ENCODE results near the gene FAM186B.

FAM186B gene

DNA sequence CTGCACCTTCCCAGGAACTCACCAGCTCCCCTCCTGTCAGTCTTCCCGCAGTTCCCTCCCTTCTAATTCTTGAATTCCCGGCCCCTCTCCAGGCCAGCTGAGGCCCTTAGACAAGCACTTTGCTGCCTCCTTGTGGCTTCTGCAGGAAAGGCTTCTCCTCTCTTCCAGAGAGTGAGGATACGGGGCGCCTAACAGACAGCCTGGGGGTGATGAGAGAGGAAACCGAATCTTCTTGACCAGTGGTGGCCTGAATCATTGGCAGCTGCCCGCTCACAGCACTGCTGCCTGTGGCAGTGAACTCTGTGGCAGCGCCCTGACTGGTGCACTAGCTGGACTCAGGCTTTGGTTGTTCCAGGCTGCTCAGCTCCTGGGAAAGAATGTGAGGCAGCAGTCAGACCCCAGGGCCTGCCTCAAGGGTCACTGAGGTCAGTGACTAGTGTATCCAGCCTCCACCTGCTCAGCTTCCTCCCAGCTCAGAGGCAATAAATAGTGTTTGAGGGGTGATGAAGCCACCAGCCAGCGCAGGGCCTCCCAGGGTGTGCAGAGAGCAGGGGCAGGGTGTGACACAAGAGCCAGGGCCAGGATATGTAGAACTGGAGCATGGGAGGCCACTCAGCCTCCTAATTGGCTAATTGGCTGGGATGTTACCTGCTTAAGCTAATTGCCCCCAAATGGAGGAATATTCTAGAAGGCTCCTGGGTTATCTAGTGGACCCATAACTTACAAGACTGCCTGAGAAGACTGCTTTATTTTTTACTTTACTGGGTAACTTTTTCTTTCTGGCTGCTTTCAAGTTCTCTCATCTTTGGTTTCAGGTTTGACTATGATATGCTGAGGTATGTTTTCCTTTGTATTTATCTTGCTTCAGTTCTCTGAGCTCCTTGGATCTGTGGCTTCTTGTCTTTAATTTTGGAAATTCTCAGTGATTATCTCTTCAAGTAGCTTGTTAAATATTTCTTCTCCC lies 24.6 kb downstream of the FAM186B start:
- H3K27ac ChIP-seq = no peak overlapping the region
- no peak for DNase-seq (ENCODE audit: low read depth, low spot score)

DNA sequence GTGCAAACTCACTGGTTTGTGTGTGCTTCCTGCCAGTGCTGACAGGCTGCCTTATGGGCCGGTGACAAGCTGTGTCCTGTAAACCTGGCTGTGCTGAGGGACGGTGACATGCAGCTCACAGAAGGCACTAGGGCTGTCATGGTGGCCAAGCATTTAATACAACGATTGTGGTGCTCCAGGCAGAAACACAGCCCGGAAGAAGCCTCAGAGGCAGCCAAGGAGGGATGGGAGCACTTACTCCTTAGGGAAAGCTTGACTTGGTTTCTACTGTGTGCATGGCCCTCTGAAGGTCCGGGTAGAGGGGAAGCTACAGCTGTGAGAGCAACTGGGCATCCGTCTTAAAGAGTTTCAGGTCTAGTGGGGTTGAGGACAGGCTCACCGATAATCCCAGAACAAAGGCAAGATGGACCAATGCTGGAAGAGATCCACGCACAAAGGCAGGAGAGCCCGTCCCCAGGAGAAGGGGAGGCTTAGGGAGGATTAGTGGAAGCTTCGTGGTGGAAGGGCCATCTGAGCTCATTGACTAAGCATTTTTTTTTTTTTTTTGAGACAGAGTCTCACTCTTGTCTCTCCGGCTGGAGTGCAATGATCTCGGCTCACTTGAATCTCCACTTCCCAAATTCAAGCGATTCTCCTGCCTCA lies 26.8 kb downstream of the FAM186B start:
- no peak for DNase-seq (ENCODE audit: low read depth, low spot score)
- no peak overlapping the region for H3K27ac ChIP-seq

DNA sequence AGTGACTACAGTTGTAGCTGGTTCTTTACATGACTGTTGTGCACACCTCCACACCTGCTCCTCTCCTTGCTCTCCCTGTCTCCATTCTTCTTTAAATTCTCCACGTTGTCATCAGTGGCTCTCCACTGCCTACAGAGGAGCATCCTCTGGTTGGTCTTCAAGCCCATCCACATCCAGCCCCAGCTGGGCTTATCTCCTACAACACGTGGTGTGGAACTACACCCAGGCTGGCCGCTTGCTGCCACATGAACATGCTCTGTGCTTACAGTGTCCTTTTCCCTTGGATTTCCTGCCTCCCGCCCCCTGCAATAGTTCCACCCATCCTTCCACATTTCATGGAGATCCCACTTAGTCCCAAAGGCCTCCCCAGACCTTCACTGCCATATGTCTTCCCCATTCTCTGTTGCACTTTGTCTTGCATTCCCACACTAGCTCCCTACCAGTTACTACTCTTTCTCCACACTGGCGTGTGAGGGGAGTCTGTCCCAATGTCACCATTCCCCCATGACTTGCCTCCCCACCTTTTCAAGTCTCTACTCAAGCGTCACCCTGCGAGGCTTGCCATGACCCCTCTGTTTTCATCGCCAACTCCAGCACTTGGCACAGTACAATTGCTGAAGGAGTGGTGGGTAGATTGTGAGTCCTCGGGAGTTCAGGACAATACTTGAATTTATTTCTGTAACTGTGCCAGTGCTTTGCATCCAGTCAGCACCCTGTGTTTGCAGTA lies 27.7 kb downstream of the FAM186B start:
- no peak overlapping the region for H3K27ac ChIP-seq
- DNase-seq (ENCODE audit: low read depth, low spot score) = no peak

DNA sequence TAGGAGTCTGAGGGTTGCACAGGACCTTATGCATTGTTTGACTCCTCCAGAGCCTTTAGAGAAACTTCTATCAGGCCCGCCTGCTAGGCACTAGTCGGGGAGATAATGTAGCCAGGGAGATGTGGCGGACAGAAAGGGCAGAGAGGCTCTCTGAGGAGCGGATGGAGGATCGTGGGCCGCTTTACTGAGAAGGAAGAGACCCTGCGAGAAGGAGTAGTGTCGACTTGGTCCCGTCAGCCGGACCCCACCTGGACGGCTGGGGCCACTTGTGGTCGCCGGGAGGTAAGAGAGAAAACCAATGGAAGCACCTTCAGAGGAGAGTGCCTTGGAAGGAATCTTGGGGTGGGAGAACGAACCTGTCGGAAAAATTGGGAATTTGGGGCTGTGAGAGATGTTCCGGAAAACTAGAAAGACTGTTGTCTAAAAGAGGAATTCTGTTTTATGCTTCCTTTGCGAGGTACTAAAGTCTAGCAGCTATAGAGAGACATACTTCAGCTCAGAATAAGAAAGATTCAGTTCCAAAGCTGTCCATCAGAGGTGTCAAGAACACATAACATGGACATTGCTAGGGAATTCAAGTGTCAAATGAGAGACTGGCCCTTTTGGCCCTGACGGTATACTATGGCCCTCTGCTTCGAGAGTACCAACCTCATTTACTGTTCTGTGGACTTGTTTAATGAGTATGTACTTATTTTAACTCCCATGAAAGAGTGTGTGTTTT lies 36.8 kb downstream of the FAM186B start:
- no peak for DNase-seq (ENCODE audit: low read depth, low spot score)
- peak overlapping the region; percentile 83 for H3K27ac ChIP-seq

- peak; percentile 57 for DNase-seq (ENCODE audit: low read depth, low spot score)
- H3K27ac ChIP-seq = peak within 1 kb of the TSS; percentile 83
Observed at GRCh38 chr12:49567611-49568441, 37.6 kb downstream of the FAM186B start, which contains the start of gene MCRS1. Gene MCRS1, minus strand, starts transcription at chr12:49568142. Its CDS starts 1,411 bp downstream, at chr12:49566731.

DNA sequence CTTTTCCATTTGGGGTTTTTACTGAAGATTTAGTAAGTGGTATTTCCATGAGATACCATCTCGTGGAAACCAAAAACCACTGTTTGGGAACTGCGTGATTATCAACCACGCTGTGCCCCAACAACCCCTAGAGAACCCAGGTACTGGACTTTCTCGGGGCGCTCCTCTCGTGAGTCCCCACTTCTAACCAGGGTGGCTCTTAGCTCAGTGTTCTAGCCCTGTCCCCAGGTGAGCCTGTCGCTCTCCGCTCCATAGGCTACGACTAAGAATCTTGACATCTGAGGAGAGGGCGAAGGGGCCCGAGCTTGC lies 38.2 kb downstream of the FAM186B start:
- no peak for DNase-seq (ENCODE audit: low read depth, low spot score)
- H3K27ac ChIP-seq = peak overlapping the region; percentile 83

GRCh38 chr12:49566361-49566760 lies 39.1 kb downstream of the FAM186B start:
- DNase-seq (ENCODE audit: low read depth, low spot score) = no peak

GRCh38 chr12:49565406-49566265 lies 39.8 kb downstream of the FAM186B start:
- H3K27ac ChIP-seq = no peak overlapping the region
- no peak for DNase-seq (ENCODE audit: low read depth, low spot score)

More at GRCh38 chr12:49566361-49566760, 39.1 kb downstream of the FAM186B start:
- no peak overlapping the region for H3K27ac ChIP-seq

DNA sequence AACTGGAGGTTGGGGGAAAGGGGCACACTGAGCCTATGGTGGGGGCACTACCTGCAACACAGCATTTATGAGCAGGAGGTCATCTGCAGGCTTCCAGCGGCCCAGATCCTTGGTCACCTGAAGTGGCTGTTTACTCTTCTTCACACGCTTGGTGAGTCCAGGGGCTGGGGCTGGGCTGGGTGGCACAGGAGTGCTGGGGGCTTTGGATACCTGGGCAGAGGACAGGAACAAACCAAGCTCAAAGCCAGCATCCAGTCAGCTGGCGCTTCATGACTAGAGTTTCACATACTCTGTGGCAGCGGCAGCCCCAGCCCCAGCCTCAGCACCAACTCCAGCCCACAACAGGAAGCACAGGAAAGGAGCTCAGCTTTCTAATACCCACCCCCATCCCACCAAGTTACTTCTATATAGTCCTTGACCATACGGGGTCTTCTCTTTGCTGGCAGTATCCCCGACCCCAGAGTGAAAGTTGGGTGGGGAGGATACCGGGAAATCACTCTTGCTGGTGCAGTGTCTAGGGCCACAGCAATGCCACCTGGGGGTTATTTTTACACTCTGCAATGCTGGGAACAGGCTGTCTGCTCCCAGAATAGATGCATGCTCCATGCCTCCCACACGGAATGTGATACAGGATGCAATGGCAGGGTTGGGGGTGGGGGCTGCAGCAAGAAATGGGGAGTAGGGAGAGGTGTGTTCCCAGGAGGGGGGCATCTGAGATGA lies 40.6 kb downstream of the FAM186B start:
- DNase-seq (ENCODE audit: low read depth, low spot score) = no peak

DNA sequence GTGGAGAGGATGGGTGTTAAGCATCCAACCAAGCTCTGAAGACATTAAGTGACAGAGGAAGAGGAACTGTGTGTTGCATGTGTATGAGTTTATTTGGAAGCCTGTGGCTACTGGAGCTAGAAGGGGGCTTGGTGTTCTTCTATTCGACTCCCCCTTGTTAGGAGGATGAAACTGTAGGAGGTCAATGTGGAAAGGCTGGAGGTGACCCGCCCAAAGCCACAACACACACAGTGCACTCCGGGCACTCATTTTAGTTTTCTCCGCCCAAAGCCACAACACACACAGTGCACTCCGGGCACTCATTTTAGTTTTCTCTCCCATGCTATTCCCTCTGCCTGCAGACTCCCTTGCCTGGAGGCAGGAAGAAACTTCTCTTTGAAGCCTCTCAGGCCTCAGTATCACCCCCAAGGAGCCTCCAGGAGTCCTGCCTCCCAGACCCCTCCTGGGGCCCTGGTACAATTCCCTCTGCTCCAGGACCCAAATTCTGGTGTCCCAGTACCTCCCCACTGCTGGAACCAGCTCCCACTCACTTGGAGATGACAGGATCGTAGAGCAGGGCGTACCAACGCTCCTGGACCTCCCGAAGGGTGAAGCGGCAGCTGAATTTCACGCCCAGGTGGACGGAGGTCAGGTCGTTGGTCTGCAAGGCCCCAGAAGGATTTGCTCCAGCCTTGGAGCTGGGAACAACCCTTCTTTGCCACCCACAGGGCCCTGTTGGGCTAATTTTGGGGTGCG lies 41.3 kb downstream of the FAM186B start:
- H3K27ac ChIP-seq = no peak overlapping the region
- DNase-seq (ENCODE audit: low read depth, low spot score) = no peak

More for the DNA sequence above, 40.6 kb downstream of the FAM186B start:
- H3K27ac ChIP-seq = no peak overlapping the region

GRCh38 chr12:49562831-49563230 lies 42.6 kb downstream of the FAM186B start:
- no peak for DNase-seq (ENCODE audit: low read depth, low spot score)
- no peak overlapping the region for H3K27ac ChIP-seq

DNA sequence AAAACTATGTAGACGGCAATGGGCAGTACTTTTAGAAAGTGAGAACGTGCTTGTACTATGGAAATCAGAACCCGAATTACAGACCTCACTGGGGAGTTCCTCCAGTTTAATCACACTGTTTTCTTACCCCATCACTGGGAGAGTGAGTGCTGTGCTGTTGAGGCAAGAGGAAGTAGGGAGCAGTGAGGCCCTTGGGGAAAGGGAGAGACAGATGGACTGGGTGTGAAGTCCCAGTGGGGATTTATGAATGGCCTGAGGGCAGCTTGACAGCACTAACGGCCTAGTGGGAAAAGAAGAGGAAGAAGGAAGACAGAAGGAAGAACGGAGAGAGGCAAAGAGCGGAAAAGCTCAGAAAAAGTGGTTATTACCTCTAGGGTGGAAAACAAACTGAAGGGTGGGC lies 43.2 kb downstream of the FAM186B start:
- no peak for DNase-seq (ENCODE audit: low read depth, low spot score)
- no peak overlapping the region for H3K27ac ChIP-seq

GRCh38 chr12:49560695-49561094 lies 44.7 kb downstream of the FAM186B start:
- no peak for DNase-seq (ENCODE audit: low read depth, low spot score)
- H3K27ac ChIP-seq = no peak overlapping the region

DNA sequence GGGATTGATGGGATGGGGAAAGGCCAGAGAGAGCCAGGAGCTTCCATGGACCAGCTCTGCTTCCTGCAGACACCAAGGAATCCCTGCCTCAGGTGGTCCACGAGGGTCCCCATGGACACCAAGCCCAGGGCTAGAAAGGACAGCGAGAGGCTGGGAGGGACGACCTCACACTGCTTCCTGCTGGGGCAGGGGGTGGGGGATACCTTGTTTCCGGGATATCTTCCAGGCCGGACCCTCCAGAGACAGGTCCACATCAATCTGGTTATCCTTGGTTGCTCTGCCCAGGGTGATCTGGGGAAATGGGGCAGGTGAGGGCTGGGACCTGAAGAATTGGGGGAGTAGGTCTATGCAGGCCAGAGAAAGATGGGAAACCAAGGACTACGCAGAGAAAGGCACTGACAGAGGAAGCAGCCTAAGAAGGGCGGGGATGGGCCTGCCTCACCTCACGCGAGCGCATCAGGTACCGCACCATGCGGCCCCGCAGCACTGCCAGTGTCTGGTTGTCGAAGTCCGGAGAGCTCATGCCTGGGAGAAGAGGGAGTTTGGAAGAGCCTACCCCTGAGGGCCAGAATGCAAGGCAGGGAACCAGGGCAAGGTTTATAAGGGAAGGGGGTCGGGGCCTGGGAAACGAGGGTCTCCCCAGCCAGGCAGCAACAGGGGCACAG lies 46.3 kb downstream of the FAM186B start:
- H3K27ac ChIP-seq = no peak overlapping the region
- no peak for DNase-seq (ENCODE audit: low read depth, low spot score)

DNA sequence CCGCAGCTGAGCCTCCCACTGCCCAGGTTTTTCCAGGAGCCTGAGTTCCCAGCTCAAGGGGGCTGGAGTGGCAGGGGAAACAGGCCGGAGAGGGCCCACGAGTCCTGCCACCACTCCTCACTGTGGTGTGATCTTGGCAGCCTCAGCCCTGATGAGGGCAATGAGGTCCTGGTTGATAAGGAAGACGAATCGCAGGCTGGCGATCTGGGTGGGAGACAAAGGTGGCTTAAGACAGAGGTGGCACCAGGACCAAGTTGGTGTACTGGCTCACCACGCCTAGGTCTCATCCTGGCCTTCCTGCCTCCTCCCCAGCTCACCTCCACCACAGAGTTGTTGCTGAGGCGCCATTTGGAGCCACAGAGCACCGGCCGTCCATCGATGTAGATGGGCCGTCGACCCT lies 46.9 kb downstream of the FAM186B start:
- no peak overlapping the region for H3K27ac ChIP-seq
- DNase-seq (ENCODE audit: low read depth, low spot score) = no peak

GRCh38 chr12:49557917-49558215 lies 47.6 kb downstream of the FAM186B start:
- no peak for DNase-seq (ENCODE audit: low read depth, low spot score)
- H3K27ac ChIP-seq = no peak overlapping the region
